ENCODE data around the gene BTBD16.

DNA sequence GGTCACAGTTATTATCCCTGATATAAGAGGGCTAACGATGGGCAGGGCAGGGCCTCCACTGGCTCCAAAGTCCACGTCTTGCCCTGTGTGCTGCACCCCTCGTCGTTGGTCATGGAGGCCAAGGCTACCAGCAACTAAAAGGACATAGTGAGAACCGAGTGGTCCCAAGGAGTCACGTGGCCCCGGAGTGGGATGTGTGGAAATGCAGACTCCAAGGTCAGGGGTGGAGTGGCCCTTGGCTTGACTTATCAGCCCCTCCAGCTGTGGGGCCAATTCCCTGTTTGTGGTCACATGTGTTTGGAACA, 30.7 kb downstream of the BTBD16 start:
- TF ChIP-seq POLR2AphosphoS5 (IDR thresholded peaks at IDR 0.05; ENCODE audit: insufficient read depth, low read depth, low read length) = no peak
- no peak for TF ChIP-seq EZH2 (IDR thresholded peaks at IDR 0.05; ENCODE audit: borderline replicate concordance, low read depth, low read length, severe bottlenecking)
- TF ChIP-seq POLR2A (IDR thresholded peaks at IDR 0.05; ENCODE audit: low read depth, low read length) = no peak
- TF ChIP-seq, protein P1, sequence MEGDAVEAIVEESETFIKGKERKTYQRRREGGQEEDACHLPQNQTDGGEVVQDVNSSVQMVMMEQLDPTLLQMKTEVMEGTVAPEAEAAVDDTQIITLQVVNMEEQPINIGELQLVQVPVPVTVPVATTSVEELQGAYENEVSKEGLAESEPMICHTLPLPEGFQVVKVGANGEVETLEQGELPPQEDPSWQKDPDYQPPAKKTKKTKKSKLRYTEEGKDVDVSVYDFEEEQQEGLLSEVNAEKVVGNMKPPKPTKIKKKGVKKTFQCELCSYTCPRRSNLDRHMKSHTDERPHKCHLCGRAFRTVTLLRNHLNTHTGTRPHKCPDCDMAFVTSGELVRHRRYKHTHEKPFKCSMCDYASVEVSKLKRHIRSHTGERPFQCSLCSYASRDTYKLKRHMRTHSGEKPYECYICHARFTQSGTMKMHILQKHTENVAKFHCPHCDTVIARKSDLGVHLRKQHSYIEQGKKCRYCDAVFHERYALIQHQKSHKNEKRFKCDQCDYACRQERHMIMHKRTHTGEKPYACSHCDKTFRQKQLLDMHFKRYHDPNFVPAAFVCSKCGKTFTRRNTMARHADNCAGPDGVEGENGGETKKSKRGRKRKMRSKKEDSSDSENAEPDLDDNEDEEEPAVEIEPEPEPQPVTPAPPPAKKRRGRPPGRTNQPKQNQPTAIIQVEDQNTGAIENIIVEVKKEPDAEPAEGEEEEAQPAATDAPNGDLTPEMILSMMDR (IDR thresholded peaks at IDR 0.05; ENCODE audit: extremely low read depth in 1 of 2, insufficient read depth in 1 of 2, low read depth in 1 of 2, low read length in 2 of 2) = no peak
